GM18951 (cell line): ENCODE measurements around the gene GPS1.
A peak's percentile ranks its signal among the peaks of the same experiment; 100 is the strongest.

ENCODE experiments used
- POLR2A ChIP-seq: IDR thresholded peaks from 4 replicates; pipeline ENCODE4 v1.6.1; 2011; ENCODE audit warnings: mild to moderate bottlenecking; ENCODE audit not compliant: insufficient read length, insufficient read depth; ENCODE audit errors: extremely low read depth
- in situ Hi-C: fragments of 300-500 bp; cut with MboI; formaldehyde crosslinking; loops from one replicate; pipeline ENCODE4 v1.12.0; 2022; ENCODE audit warnings: low sequenced_read_pairs, mixed read lengths, inconsistent platforms; ENCODE audit not compliant: unreplicated experiment

GPS1 gene

GRCh38 chr17:82064433-82065192 is 12.9 kb downstream of the GPS1 start:
- TF ChIP-seq POLR2A, result no peak
- in situ Hi-C loops, result no loop called here

DNA sequence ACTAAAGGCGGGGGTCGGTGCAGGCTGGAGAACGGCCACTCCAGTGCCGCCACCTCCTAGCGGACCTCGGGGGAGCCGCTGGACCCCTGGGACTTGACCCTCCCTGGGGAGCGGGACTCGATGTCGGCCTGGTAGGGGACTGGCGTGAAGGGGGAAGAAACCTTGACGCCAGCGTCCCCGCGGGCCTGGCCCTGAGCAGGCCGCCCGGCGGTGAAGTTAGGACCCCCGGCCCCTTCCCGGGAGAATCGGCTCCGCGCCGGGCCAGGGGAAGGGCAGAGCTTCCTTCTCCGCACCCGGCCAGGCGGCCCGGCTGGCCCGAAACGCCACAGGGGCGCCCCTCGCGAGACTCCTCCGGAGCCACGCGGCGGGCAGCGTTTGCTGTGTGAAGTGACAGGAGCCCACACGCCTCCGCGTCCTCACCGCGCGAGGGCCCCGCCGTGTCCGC is 13.5 kb downstream of the GPS1 start:
- in situ Hi-C loops, result no loop called here
- no peak for TF ChIP-seq POLR2A

GRCh38 chr17:82065638-82066303 is 14.1 kb downstream of the GPS1 start, which contains the start of gene DUS1L:
DUS1L (minus strand) TSS chr17:82065804; CDS start chr17:82065059, 745 bp downstream.
- in situ Hi-C loops, result no loop called here
- peak; percentile 89 for TF ChIP-seq POLR2A

DNA sequence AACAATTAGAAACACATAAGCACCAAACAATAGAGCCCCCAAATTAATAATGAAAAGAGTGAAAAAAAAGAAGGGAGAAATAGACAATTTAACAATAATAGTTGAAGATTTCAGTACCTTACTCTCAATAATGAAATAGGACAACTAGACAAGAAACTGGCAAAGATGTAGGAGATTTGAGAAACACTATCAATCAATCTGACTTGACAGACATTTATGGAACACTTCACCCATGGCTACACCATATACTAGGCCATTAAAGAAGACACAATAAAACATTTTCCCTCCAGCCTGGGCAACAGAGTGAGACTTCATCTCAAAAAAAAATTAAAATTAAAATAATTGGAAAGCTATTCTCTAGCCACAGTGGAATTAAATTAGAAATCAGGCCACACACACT is 18.9 kb downstream of the GPS1 start:
- in situ Hi-C loops, result no loop called here
- no peak for TF ChIP-seq POLR2A

- in situ Hi-C loops, result no loop called here
- TF ChIP-seq POLR2A, result no peak
These were observed 21.1 kb downstream of the GPS1 start for GRCh38 chr17:82072827-82073226.

DNA sequence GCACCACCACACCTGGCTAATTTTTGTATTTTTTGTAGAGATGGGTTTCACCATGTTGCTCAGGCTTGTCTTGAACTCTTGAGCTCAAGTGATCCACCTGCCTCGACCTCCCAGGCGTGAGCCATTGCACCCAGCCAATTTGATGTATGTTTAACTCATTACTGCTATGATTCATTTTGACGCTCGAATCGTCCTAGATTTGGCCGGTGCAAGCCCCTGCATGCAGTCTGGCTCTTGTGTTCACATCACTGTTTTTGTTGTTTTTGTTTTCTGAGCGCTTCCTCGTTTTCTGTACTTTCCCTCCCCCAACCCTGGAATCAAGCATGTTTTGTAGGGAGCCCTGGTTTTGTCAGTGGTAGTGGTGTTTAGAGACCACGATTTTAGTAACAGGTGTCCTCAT is 21.7 kb downstream of the GPS1 start:
- no peak for TF ChIP-seq POLR2A
- in situ Hi-C loops, result no loop called here

DNA sequence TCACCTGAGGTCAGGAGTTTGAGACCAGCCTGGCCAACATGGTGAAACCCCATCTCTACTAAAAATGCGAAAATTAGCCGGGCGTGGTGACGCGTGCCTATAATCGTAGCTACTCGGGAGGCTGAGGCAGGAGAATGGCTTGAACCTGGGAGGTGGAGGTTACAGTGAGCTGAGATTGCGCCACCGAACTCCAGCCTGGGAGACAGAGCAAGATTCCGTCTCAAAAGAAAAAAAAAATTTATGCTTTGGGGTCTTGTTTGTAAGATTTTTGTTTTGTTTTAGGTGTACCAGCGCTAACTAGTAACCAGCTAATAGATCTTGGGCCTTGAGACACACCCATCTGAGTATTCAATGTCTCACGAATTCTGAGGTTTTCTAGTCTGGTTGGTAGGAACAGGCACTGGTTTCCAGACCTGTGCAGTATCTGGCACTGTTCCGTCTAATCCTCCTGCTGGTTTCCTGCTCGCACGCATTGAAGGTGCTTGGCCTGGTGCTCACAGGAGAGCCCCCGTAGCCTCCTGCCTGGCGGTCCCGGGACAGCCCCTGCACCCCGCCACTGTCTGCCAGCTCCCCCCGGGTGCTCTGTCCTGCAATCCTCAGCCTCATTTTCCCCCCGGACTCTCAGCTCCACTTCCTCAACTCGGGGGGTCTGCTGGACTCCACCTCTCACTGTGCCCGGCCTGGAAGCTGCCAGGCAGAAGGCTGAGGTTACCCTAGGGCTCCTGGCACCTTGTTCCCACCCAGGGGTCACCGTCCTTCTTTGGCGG is 24.5 kb downstream of the GPS1 start:
- in situ Hi-C loops, result no loop called here
- peak; percentile 20 for TF ChIP-seq POLR2A

DNA sequence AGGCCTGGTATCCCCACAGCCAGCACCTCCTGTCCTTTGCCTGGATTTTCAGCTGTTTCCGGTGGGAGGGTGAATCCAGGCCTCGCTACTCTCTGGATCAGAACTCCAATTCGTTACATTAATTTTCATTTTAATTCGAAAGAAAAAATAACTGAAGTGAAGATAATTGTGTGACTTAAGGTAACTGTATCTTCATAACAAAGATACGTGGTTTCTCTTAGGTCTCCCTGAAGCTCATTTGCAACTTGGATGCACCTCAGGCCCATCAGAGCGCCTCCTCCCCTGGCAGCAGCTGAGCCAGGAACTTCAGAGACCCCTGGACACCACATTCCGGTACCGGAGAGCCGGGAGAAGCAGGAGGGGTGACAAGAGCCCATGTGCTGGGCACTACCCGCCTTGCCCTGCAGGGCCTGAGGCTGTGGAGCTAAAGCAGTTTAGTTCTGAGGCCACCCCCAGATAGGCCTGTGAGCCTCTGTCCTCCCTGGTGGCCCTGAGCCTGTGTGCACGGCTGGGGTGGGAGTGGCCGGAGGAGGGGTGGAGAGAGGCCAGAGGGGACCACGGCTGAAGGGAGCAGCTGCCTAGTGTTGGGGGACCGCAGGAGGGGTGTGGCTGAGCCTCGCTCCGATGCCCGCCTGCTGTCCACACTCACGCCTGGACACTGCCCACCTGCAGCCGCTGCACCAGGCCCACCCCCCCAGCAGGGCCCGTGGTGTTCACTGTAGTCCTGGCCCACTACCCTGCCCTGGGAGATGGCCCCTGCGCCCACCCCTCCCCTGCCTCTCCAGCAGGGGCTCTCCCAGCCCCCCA is 25.3 kb downstream of the GPS1 start:
- in situ Hi-C loops, result no loop called here
- peak; percentile 7 for TF ChIP-seq POLR2A

- in situ Hi-C loops, result no loop called here
- no peak for TF ChIP-seq POLR2A
These were observed 26.1 kb downstream of the GPS1 start for GRCh38 chr17:82077617-82078358.

DNA sequence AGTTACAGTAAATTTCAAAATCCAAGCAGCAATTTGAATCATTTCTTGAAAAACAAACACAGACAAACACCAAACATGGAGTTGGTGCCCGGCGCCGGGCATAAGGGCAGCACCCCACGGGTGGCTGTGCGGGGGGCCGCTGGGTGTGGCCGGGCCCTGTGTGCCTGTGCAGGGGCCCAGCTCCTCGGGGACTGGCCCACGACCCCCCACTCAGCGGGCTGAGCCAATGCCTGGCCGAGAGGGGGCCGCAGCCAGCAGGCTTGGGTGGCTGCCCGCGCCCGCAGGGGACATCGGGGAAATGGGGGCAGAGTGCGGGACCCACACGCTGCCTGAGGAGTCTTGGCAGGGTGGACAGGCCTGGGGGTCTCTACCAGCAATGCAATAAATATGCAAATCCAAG is 26.7 kb downstream of the GPS1 start:
- no peak for TF ChIP-seq POLR2A
- in situ Hi-C loops, result no loop called here

DNA sequence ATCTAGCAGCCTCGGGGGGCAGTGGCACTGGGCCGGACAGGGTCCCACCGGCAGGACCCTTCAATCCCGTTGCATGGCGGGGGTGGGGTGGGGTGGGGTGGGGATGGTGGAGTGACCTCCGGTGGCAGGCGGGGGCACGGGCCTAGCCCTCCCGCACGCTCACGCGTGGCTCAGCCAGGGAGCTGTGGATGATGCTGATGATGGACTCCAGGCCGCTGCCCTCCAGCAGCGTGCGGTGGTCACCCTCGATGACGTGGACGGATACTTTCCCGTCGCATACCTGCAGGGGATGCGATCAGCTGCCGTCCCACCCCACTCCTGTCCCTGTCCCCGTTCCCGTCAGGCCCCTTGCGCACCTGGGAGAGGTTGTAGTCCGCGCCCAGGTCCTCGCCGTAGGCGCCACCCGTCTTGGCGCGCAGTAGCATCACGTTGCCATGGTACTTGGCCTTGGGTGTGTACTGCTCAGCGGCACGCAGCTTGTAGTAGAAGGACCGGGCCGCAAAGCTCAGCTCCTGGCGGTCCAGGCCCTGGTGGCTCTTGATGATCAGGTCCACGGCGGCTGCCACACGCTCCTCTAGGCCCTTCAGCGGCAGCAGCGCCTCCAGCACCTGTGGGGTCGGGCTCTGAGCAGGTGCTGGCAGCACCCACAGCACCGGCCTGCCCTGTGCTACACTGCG is 27.4 kb downstream of the GPS1 start:
- TF ChIP-seq POLR2A, result no peak
- in situ Hi-C loops, result no loop called here
